GM18873 (cell line): ENCODE results near the gene ATG4D.
A peak's percentile ranks its signal among the peaks of the same experiment; 100 is the strongest.

Experiments used
- ATAC-seq: cut with Tn5 transposase; IDR thresholded peaks from one replicate; pipeline ENCODE4 v1.9.1; 2021; ENCODE audit warnings: mild to moderate bottlenecking, moderate library complexity, moderate number of reproducible peaks; ENCODE audit not compliant: unreplicated experiment, low FRiP score

The ATG4D gene

DNA sequence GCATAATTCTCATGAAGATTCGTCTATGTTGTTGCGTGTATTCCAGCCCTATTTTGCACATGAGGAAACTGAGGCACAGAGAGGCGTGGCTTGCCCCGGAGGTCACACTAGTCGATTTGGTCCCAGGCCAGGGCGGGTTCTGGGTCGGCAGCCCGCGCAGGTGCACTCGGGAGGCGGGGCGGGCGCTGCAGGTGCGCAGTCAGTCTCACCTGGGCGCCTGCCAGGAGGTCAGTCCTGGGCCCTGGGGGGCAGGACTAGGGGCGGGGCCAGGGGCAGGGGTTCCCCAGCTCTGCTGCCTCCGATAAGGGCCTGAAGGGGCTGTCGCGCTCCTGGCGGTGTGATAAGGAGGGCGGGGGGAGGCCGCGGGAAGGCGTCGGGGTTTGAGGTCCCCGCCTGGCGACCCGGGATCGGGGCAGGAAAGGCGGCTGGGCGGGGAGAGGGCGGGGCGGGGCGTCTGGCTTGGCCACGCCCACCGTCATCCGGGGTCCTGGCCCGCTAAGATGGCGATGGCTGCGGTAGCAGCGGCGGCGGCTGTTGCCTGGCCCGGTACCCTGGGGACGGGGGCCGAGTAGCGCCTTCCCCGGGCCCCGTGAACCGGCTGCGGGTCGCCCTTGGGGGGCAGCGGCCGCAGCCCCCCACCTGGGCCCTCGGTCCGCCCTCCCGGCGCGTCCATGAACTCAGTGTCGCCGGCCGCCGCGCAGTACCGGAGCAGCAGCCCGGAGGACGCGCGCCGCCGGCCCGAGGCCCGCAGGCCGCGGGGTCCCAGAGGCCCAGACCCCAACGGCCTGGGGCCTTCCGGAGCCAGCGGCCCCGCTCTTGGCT is at the start of gene ATG4D:
Gene ATG4D, plus strand, starts transcription at position 485 of the 822 bp plus-strand sequence. Its CDS starts 187 bp downstream, at position 672.
- no peak for ATAC-seq

- no peak for ATAC-seq
These were observed 46.3 kb upstream of the ATG4D start for GRCh38 chr19:10497371-10497770.

DNA sequence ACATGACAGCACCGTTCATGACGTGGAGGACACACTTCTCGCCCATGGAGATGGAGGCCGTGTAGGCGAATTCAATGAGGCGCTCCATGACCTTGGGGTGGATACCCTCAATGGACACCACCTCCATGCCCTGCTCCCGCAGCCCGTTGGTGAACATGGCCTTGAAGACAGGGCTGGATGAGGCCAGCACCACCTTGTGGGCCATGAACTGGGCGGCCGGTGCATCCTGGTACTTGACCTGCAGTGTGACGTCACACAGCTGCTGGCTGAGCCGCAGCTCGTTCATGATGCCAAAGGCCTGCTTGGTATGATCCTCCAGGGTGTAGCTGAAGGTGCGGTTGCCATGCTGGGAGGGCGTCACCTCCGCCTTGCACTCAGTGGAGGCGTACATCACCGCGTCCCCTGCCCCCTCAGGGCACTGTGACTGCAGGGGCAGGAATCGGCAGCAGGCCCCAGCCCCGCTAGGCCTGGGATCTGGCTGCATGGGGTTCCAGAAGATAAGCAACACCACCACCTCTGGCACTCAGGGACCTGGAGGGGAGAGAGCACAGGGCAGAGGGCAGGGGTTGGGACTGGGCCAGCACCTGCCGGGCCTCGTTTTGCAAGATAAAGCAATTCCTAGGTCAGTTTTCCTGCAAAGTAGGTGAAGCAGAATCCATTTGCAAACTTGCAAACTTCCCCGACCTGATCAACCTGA is 44.0 kb upstream of the ATG4D start:
- no peak for ATAC-seq

DNA sequence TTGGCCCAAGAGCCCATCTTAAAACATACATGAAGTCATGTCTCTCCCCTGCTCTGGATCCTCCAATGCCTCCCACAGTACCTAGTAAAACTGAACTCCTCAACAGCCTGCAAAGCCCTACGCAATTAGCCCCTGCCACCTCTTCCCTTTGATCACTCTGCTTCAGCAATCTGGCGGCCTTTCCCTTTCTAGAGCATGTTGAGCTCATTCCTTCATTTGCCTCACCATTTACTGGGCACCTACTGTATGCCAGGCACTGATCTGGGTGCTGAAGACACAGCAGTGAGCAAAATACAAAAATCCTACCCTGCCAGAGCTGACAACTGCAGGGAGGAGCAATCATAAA is 43.5 kb upstream of the ATG4D start:
- no peak for ATAC-seq

- peak; percentile 18 for ATAC-seq
These were observed 41.7 kb upstream of the ATG4D start for GRCh38 chr19:10501971-10502523.

DNA sequence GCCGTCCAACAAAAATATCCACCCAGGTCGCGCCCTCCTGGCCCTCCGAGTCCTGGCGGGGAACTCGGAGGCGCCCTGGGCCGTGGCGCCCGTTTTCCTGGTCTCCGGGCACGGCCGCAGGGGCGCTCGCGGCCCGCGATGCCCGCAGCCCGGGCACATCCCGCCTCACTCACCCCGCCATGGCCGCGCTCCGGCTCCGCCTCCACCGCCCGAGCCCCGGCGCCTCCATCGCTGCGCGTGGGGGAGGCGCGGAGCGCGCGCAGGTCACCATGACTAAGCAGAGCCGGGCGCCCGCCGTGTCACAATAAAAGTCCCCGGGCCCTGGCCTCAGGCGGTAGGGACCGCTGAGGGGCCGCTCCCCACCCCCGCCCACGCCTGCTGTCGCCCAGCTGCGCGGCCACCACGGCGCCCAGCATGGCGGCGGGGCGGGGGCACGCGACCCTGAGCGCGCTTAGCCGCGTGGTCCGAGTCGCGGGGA is 41.1 kb upstream of the ATG4D start:
- ATAC-seq: peak; percentile 55

DNA sequence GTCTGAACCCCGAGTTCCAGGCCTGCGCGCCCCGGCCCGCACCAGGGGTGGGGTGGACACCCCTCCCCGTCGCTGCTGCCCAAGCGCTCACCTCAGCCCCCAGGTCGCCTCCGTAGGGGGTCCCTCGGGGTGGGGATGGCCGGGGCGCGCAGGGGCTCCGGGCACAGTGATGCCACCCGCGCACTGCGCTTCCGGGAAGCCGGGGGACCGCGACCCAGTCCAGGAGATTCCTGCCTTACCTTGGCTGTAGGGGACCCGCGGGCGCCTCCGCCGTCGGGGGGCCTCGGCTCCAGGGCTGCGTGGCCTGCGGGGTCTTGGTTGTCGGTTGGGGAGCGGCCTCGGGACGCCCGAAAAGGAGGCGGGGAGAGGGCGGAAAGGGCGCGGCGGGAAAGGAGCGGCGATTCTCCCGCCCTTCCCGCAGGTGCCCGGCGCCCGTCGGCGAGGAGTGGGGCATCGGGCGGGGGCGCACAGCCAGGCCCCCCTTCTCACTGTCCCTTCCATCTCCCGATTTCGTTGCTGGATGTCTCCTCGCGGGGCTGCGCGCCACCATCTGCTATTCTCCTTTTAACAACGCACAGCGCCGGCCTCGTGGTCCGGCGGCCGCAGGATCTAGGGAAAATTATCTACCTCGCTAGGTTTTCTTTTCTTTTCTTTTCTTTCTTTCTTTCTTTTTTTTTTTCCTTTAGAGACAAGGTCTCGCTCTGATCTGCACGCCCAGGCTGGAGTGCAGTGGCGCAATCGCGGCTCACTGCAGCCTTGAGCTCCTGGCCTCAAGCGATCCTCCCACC is 40.5 kb upstream of the ATG4D start, which contains the start of gene KEAP1:
Gene KEAP1, minus strand, starts transcription at position 355 of the 788 bp plus-strand sequence. CDS start 3,323 bp downstream, outside the sequence.
- peak; percentile 7 for ATAC-seq

DNA sequence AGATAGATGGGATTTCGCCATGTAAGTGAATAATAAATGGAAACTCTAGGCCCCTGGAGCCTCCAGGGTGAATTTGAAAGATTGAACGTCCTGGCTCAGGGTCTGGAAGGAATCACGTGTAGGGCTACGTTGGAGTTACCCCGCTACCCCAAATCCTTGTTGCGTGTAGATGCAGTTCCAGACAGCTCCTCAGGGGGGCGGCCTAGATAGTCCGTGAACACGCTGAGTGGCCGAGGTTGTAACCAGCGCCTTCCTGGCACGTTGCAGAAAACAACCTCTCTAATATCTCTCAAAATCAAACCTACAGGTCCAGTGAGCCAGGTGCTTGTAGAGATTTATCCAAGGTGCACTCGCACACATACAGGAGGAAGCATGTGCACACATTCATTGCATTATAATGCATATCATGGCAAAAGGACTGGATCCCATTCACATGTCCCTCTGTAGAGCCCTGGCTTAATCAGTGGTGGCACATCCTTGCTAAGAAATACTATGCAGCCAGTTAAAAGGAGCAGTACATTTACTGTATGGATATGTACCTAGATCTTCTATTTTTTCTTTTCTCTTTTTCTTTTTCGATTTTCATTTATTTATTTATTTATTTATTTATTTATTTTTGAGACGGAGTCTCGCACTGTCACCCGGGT is 38.0 kb upstream of the ATG4D start:
- ATAC-seq: no peak

DNA sequence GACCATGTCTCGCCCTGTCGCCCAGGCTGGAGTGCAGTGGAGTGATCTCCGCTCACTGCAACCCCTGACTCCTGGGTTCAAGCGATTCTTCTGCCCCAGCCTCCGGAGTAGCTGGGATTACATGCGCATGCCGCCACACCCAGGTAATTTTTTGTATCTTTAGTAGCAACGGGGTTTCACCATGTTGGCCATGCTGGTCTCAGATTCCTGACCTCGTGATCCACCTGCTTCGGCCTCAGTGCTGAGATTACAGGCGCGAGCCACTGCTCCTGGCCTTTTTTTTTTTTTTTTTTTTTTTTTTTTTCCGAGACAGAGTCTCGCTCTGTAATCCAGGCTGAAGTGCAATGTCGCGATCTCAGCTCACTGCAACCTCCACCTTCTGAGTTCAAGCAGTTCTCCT is 35.7 kb upstream of the ATG4D start:
- no peak for ATAC-seq

DNA sequence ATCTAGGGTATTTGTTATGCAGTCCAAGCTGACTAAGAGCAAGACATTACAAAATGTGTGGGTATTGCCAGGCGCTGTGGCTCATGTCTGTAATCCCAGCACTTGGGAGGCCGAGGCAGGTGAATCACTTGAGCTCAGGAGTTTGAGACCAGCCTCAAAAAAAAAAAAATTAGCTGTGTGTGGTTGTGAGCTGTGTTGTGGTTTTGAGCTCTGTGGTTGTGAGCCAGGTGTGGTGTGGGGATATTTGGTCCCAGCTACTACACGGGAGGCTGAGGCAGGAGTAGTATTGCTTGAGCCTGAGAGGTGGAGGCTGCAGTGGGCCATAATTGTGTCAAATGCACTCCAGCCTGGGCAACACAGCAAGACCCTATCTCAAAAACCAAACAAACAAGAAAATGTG is 35.0 kb upstream of the ATG4D start:
- no peak for ATAC-seq

GRCh38 chr19:10510301-10510802 is 33.4 kb upstream of the ATG4D start:
- ATAC-seq: no peak

- no peak for ATAC-seq
These were observed 30.5 kb upstream of the ATG4D start for GRCh38 chr19:10513223-10513622.

DNA sequence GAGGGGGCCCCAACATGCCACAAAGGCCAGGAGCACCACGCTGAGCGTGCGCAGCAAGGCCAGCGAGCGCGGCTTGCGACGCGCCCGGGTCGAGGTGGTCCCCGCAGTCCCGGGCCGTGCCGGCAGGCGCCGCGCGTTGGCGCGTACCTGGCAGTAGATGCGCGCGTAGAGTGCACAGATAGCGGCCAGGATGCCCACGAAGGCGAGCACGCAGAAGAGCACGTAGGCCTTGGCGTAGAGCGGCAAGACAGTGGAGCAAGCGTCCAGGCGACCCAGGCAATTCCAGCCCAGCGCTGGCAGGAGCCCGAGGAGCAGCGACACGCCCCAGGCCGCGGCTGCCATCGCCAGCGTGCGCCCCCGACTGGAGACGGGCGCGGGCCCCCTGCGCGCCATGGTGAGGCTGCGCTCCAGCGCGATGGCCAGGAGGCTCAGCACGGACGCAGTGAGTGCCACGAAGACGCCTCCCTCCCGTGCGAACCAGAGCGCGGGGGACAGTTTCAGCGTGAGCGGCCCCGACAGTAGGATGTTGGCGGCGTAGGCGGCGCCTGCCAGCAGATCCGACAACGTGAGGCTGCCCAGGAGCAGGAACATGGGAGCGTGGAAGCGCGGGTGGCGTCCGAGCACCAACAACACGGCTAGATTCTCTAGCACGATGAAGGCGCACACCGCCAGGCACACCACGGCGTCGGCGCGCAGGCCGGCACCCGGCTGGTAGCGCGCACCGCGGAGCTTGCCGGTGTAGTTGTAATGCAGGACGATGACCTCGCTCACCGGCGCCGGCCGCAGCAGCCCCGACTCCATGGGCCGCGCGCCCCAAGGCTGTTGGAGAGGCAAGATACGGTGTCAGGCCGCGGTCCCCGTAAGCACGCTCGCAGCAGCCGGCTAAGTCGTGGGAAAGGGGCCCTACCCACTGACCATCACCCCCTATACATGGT is 29.2 kb upstream of the ATG4D start:
- no peak for ATAC-seq

GRCh38 chr19:10516064-10516385 is 27.7 kb upstream of the ATG4D start:
- ATAC-seq: no peak

DNA sequence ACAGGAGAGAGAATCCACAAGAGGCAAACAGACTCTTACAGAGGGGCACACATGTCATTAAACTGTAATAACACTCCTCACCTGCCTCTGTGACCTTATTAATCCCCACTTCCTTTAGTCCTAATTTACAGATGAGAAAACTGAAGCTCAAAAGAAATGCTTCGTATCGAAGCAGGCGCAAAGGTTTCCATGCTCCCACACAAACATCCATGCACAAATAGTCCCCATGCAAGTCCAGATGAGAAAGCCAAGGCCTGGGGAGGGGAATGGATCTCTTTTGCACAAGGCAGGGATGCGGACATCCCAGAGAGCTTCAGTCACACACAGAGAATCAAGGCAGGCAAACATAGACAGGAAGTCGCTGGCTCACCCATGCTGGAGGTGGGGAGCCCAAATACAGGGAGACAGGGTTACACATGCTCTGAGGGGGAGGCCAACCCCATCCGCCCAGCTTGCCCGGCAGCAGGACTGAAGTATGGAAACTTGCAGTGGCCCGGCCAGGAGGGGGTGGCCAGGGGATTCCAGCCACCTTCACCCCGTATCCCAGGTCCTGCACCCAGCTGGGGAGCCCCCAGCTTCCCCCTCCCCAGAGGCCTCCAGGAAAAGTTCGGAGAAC is 26.9 kb upstream of the ATG4D start:
- ATAC-seq: no peak

- no peak for ATAC-seq
These were observed 26.3 kb upstream of the ATG4D start, which contains the start of gene S1PR5 for GRCh38 chr19:10517361-10517759. TSS of gene S1PR5 (minus strand) at chr19:10517447. CDS start at chr19:10515011, 2,436 bp downstream.

- ATAC-seq: no peak
These were observed 25.8 kb upstream of the ATG4D start for GRCh38 chr19:10517760-10518443.
